ENCODE measurements around the gene KCTD10.
"Not testable (repeated sequence)": the region's sequence is repeated elsewhere in the genome, so short reads cannot be mapped to it uniquely, and the experiment has no call there.

Gene KCTD10

GRCh38 chr12:109435428-109436187, 41.5 kb downstream of the KCTD10 start:
- DNase-seq (ENCODE audit: low read depth, low spot score), result no peak
- no peak for TF ChIP-seq CTCF (IDR thresholded peaks at IDR 0.05; ENCODE audit: insufficient read depth, low read length, missing control alignments)
- ChIA-PET CTCF (interaction anchor here (0.6 to 9.8 kb wide), 7 partner anchors 14 to 66 kb away, joined by 3 to 199 read pairs (median 5); partner anchors contain the start of genes KCTD10 and UBE3B), POLR2A (interaction anchor here (0.8 kb wide), 1 partner anchor 10 kb away, joined by 3 read pairs; no protein-coding TSS in a partner anchor)
- H3K4me3 ChIP-seq (ENCODE audit: low read depth, low read length), result no peak overlapping the region

- H3K4me3 ChIP-seq (ENCODE audit: low read depth, low read length), result no peak overlapping the region
- CTCF ChIA-PET, result interaction anchor here (0.8 to 9.8 kb wide), 11 partner anchors 9 to 84 kb away, joined by 3 to 199 read pairs (median 5); partner anchors contain the start of genes KCTD10 and UBE3B
- POLR2A ChIA-PET, result no interaction called here
- TF ChIP-seq CTCF (IDR thresholded peaks at IDR 0.05; ENCODE audit: insufficient read depth, low read length, missing control alignments), result no peak
- no peak for DNase-seq (ENCODE audit: low read depth, low spot score)
These were observed 42.5 kb downstream of the KCTD10 start for GRCh38 chr12:109434582-109434981.

GRCh38 chr12:109433618-109434017, 43.5 kb downstream of the KCTD10 start:
- POLR2A ChIA-PET, result no interaction called here
- no peak for DNase-seq (ENCODE audit: low read depth, low spot score)
- TF ChIP-seq CTCF (IDR thresholded peaks at IDR 0.05; ENCODE audit: insufficient read depth, low read length, missing control alignments), result peak; percentile 36
- CTCF ChIA-PET, result interaction anchor here (0.6 to 9.8 kb wide), 27 partner anchors 10 to 346 kb away, joined by 3 to 199 read pairs (median 5); partner anchors contain the start of genes KCTD10 and UBE3B
- H3K4me3 ChIP-seq (ENCODE audit: low read depth, low read length), result no peak overlapping the region

- POLR2A ChIA-PET, result no interaction called here
- no peak overlapping the region for H3K4me3 ChIP-seq (ENCODE audit: low read depth, low read length)
- DNase-seq (ENCODE audit: low read depth, low spot score), result peak; percentile 24
- CTCF ChIA-PET, result interaction anchor here (0.6 to 9.8 kb wide), 31 partner anchors 11 to 347 kb away, joined by 3 to 199 read pairs (median 5); partner anchors contain the start of genes KCTD10, MMAB, MVK and UBE3B
- peak; percentile 93 for TF ChIP-seq CTCF (IDR thresholded peaks at IDR 0.05; ENCODE audit: insufficient read depth, low read length, missing control alignments)
These were observed 44.2 kb downstream of the KCTD10 start for GRCh38 chr12:109432842-109433304.

- no peak overlapping the region for H3K4me3 ChIP-seq (ENCODE audit: low read depth, low read length)
- ChIA-PET CTCF (interaction anchor here (0.6 to 9.8 kb wide), 22 partner anchors 11 to 343 kb away, joined by 3 to 199 read pairs (median 6); partner anchors contain the start of genes KCTD10, MMAB, MVK and UBE3B), POLR2A (no interaction called here)
- no peak for DNase-seq (ENCODE audit: low read depth, low spot score)
- TF ChIP-seq CTCF (IDR thresholded peaks at IDR 0.05; ENCODE audit: insufficient read depth, low read length, missing control alignments), result no peak
These were observed 44.7 kb downstream of the KCTD10 start for GRCh38 chr12:109432431-109432830.

GRCh38 chr12:109430244-109430643, 46.9 kb downstream of the KCTD10 start:
- TF ChIP-seq CTCF (IDR thresholded peaks at IDR 0.05; ENCODE audit: insufficient read depth, low read length, missing control alignments), result no peak
- CTCF ChIA-PET, result interaction anchor here (0.6 to 9.8 kb wide), 15 partner anchors 11 to 347 kb away, joined by 3 to 199 read pairs (median 4); partner anchors contain the start of genes KCTD10 and UBE3B

GRCh38 chr12:109428804-109429203, 48.3 kb downstream of the KCTD10 start:
- DNase-seq (ENCODE audit: low read depth, low spot score); POLR2A ChIA-PET; H3K4me3 ChIP-seq (ENCODE audit: low read depth, low read length): not testable (repeated sequence)
- CTCF ChIA-PET, result interaction anchor here (0.7 to 9.8 kb wide), 38 partner anchors 10 to 416 kb away, joined by 3 to 199 read pairs (median 5); partner anchors contain the start of genes KCTD10 and UBE3B

More at GRCh38 chr12:109430244-109430643, 46.9 kb downstream of the KCTD10 start:
- POLR2A ChIA-PET, result interaction anchor here (0.5 kb wide), 1 partner anchor 44 kb away, joined by 5 read pairs; no protein-coding TSS in a partner anchor
- DNase-seq (ENCODE audit: low read depth, low spot score), result no peak
- no peak overlapping the region for H3K4me3 ChIP-seq (ENCODE audit: low read depth, low read length)

Data from AG04449 (cell line).